ENCODE results near the gene ZCCHC2.

ZCCHC2 gene

GRCh38 chr18:62566199-62566598 is 43.4 kb downstream of the ZCCHC2 start:
- Histone ChIP-seq H3K36me3 (replicated peaks in 1 of 2; ENCODE audit: control insufficient read depth in 2 of 2, insufficient read depth in 2 of 2, low read length in 2 of 2) (peaks cover 5 to 53% of the 10 kb centered on the region in 2 donors), H3K9me3 (replicated peaks in 1 of 2; ENCODE audit: control insufficient read depth in 2 of 2, insufficient read depth in 1 of 2, low read depth in 1 of 2, low read length in 2 of 2) (peaks cover 4 to 12% of the 10 kb centered on the region in 2 donors), H3K27ac (replicated peaks; ENCODE audit: low read length) (no peak overlapping the region), H4K91ac (ENCODE audit: low read depth, low read length, poor library complexity) (no peak overlapping the region), H2AFZ (ENCODE audit: low read length) (no peak overlapping the region), H3K9ac (ENCODE audit: low read depth, low read length, poor library complexity) (no peak overlapping the region), H2BK15ac (ENCODE audit: low read length) (no peak overlapping the region), H2BK12ac (ENCODE audit: low read length) (no peak overlapping the region), H4K8ac (ENCODE audit: low read depth, low read length) (no peak overlapping the region), H3K23ac (ENCODE audit: low read depth, low read length, poor library complexity) (no peak overlapping the region), H3K4me3 (ENCODE audit: low read length in 2 of 2) (no peak overlapping the region), H2BK120ac (ENCODE audit: low read depth, low read length) (no peak overlapping the region), H3K14ac (ENCODE audit: low read length) (no peak overlapping the region), H2AK5ac (ENCODE audit: low read depth, low read length) (no peak overlapping the region), H2BK5ac (ENCODE audit: low read length) (no peak overlapping the region), H3K79me1 (ENCODE audit: low read depth, low read length) (no peaks in the 10 kb centered on the region), H3K4me1 (ENCODE audit: control insufficient read depth in 2 of 2, insufficient read depth in 1 of 2, low read depth in 1 of 2, low read length in 2 of 2) (no peaks in the 10 kb centered on the region), H3K27me3 (ENCODE audit: control insufficient read depth in 3 of 3, insufficient read depth in 3 of 3, low read depth in 1 of 3, low read length in 3 of 3) (no peaks in the 10 kb centered on the region), H3K4me2 (ENCODE audit: insufficient read depth, low read length, poor library complexity, severe bottlenecking) (no peak overlapping the region), H3K18ac (ENCODE audit: low read length) (no peak overlapping the region), H3K4ac (ENCODE audit: low read length) (no peak overlapping the region)
- no CpG with 5 or more reads among the region's 5 CpGs for WGBS, 2 donors (ENCODE audit: extremely low coverage in 2 of 2, insufficient read length in 2 of 2, insufficient replicate concordance in 1 of 2)
- DNase-seq (ENCODE audit: low spot score), result no peak

GRCh38 chr18:62566818-62567217 is 44.0 kb downstream of the ZCCHC2 start:
- Histone ChIP-seq H3K9ac (ENCODE audit: low read depth, low read length, poor library complexity) (no peak overlapping the region), H3K4me2 (ENCODE audit: insufficient read depth, low read length, poor library complexity, severe bottlenecking) (no peak overlapping the region), H3K18ac (ENCODE audit: low read length) (no peak overlapping the region), H2AK5ac (ENCODE audit: low read depth, low read length) (no peak overlapping the region), H3K4me1 (ENCODE audit: control insufficient read depth in 2 of 2, insufficient read depth in 1 of 2, low read depth in 1 of 2, low read length in 2 of 2) (no peaks in the 10 kb centered on the region), H3K23ac (ENCODE audit: low read depth, low read length, poor library complexity) (no peak overlapping the region), H3K9me3 (replicated peaks in 1 of 2; ENCODE audit: control insufficient read depth in 2 of 2, insufficient read depth in 1 of 2, low read depth in 1 of 2, low read length in 2 of 2) (peaks cover 4 to 13% of the 10 kb centered on the region in 2 donors), H2AFZ (ENCODE audit: low read length) (no peak overlapping the region), H2BK12ac (ENCODE audit: low read length) (no peak overlapping the region), H4K8ac (ENCODE audit: low read depth, low read length) (no peak overlapping the region), H3K4ac (ENCODE audit: low read length) (no peak overlapping the region), H3K27me3 (ENCODE audit: control insufficient read depth in 3 of 3, insufficient read depth in 3 of 3, low read depth in 1 of 3, low read length in 3 of 3) (no peaks in the 10 kb centered on the region), H3K27ac (replicated peaks; ENCODE audit: low read length) (no peak overlapping the region), H4K91ac (ENCODE audit: low read depth, low read length, poor library complexity) (no peak overlapping the region), H2BK5ac (ENCODE audit: low read length) (no peak overlapping the region), H2BK15ac (ENCODE audit: low read length) (no peak overlapping the region), H3K4me3 (ENCODE audit: low read length in 2 of 2) (no peak overlapping the region), H3K36me3 (replicated peaks in 1 of 2; ENCODE audit: control insufficient read depth in 2 of 2, insufficient read depth in 2 of 2, low read length in 2 of 2) (peaks cover 5 to 53% of the 10 kb centered on the region in 2 donors), H3K79me1 (ENCODE audit: low read depth, low read length) (no peaks in the 10 kb centered on the region), H2BK120ac (ENCODE audit: low read depth, low read length) (no peak overlapping the region), H3K14ac (ENCODE audit: low read length) (no peak overlapping the region)
- DNase-seq (ENCODE audit: low spot score), result no peak
- WGBS, 2 donors (ENCODE audit: extremely low coverage in 2 of 2, insufficient read length in 2 of 2, insufficient replicate concordance in 1 of 2), result 100% methylated on average over 2 to 3 of the region's 4 CpGs

GRCh38 chr18:62569081-62569655 is 46.3 kb downstream of the ZCCHC2 start:
- Histone ChIP-seq H3K14ac (ENCODE audit: low read length) (no peak overlapping the region), H3K36me3 (replicated peaks in 1 of 2; ENCODE audit: control insufficient read depth in 2 of 2, insufficient read depth in 2 of 2, low read length in 2 of 2) (peaks cover 6 to 45% of the 10 kb centered on the region in 2 donors), H2BK120ac (ENCODE audit: low read depth, low read length) (no peak overlapping the region), H2AK5ac (ENCODE audit: low read depth, low read length) (no peak overlapping the region), H3K4me1 (ENCODE audit: control insufficient read depth in 2 of 2, insufficient read depth in 1 of 2, low read depth in 1 of 2, low read length in 2 of 2) (no peaks in the 10 kb centered on the region), H3K23ac (ENCODE audit: low read depth, low read length, poor library complexity) (no peak overlapping the region), H4K8ac (ENCODE audit: low read depth, low read length) (no peak overlapping the region), H2AFZ (ENCODE audit: low read length) (no peak overlapping the region), H3K4me2 (ENCODE audit: insufficient read depth, low read length, poor library complexity, severe bottlenecking) (no peak overlapping the region), H3K9me3 (replicated peaks in 1 of 2; ENCODE audit: control insufficient read depth in 2 of 2, insufficient read depth in 1 of 2, low read depth in 1 of 2, low read length in 2 of 2) (peaks cover 4 to 13% of the 10 kb centered on the region in 2 donors), H3K27me3 (ENCODE audit: control insufficient read depth in 3 of 3, insufficient read depth in 3 of 3, low read depth in 1 of 3, low read length in 3 of 3) (no peaks in the 10 kb centered on the region), H3K18ac (ENCODE audit: low read length) (no peak overlapping the region), H3K4ac (ENCODE audit: low read length) (no peak overlapping the region), H3K27ac (replicated peaks; ENCODE audit: low read length) (no peak overlapping the region), H2BK5ac (ENCODE audit: low read length) (no peak overlapping the region), H2BK12ac (ENCODE audit: low read length) (no peak overlapping the region), H3K9ac (ENCODE audit: low read depth, low read length, poor library complexity) (no peak overlapping the region), H2BK15ac (ENCODE audit: low read length) (no peak overlapping the region), H4K91ac (ENCODE audit: low read depth, low read length, poor library complexity) (no peak overlapping the region), H3K79me1 (ENCODE audit: low read depth, low read length) (no peaks in the 10 kb centered on the region), H3K4me3 (ENCODE audit: low read length in 2 of 2) (no peak overlapping the region)
- DNase-seq (ENCODE audit: low spot score), result no peak
- no CpG with 5 or more reads among the region's 4 CpGs for WGBS, 2 donors (ENCODE audit: extremely low coverage in 2 of 2, insufficient read length in 2 of 2, insufficient replicate concordance in 1 of 2)

- H3K27me3 ChIP-seq (ENCODE audit: control insufficient read depth in 3 of 3, insufficient read depth in 3 of 3, low read depth in 1 of 3, low read length in 3 of 3), result no peaks in the 10 kb centered on the region
- H3K4me1 ChIP-seq (ENCODE audit: control insufficient read depth in 2 of 2, insufficient read depth in 1 of 2, low read depth in 1 of 2, low read length in 2 of 2), result no peaks in the 10 kb centered on the region
- H3K79me1 ChIP-seq (ENCODE audit: low read depth, low read length), result no peaks in the 10 kb centered on the region
- no peak overlapping the region for H3K9ac ChIP-seq (ENCODE audit: low read depth, low read length, poor library complexity)
- H2BK5ac ChIP-seq (ENCODE audit: low read length), result no peak overlapping the region
- no peak overlapping the region for H4K8ac ChIP-seq (ENCODE audit: low read depth, low read length)
- H3K4me3 ChIP-seq (ENCODE audit: low read length in 2 of 2), result no peak overlapping the region
- no peak overlapping the region for H2BK12ac ChIP-seq (ENCODE audit: low read length)
- no peak overlapping the region for H2AK5ac ChIP-seq (ENCODE audit: low read depth, low read length)
- peaks cover 4 to 13% of the 10 kb centered on the region in 2 donors for H3K9me3 ChIP-seq (replicated peaks in 1 of 2; ENCODE audit: control insufficient read depth in 2 of 2, insufficient read depth in 1 of 2, low read depth in 1 of 2, low read length in 2 of 2)
- peaks cover 12 to 50% of the 10 kb centered on the region in 2 donors for H3K36me3 ChIP-seq (replicated peaks in 1 of 2; ENCODE audit: control insufficient read depth in 2 of 2, insufficient read depth in 2 of 2, low read length in 2 of 2)
- no peak overlapping the region for H3K18ac ChIP-seq (ENCODE audit: low read length)
- WGBS, 2 donors (ENCODE audit: extremely low coverage in 2 of 2, insufficient read length in 2 of 2, insufficient replicate concordance in 1 of 2), result no CpG with 5 or more reads among the region's 4 CpGs
- H3K4me2 ChIP-seq (ENCODE audit: insufficient read depth, low read length, poor library complexity, severe bottlenecking), result no peak overlapping the region
- H4K91ac ChIP-seq (ENCODE audit: low read depth, low read length, poor library complexity), result no peak overlapping the region
- DNase-seq (ENCODE audit: low spot score), result no peak
- no peak overlapping the region for H3K14ac ChIP-seq (ENCODE audit: low read length)
- H3K27ac ChIP-seq (replicated peaks; ENCODE audit: low read length), result no peak overlapping the region
- H3K4ac ChIP-seq (ENCODE audit: low read length), result no peak overlapping the region
- no peak overlapping the region for H2BK120ac ChIP-seq (ENCODE audit: low read depth, low read length)
- no peak overlapping the region for H2BK15ac ChIP-seq (ENCODE audit: low read length)
- no peak overlapping the region for H2AFZ ChIP-seq (ENCODE audit: low read length)
- H3K23ac ChIP-seq (ENCODE audit: low read depth, low read length, poor library complexity), result no peak overlapping the region
Observed at GRCh38 chr18:62571037-62571436, 48.2 kb downstream of the ZCCHC2 start.

All from neuronal stem cell (in vitro differentiated cells).